HK-2 (cell line): Measurements from ENCODE around the gene EVX1.

ENCODE experiments used
- DNase-seq: peaks from one replicate; pipeline ENCODE4 v3.0.0-alpha.2; 2018; ENCODE audit not compliant: unreplicated experiment

Gene EVX1

DNA sequence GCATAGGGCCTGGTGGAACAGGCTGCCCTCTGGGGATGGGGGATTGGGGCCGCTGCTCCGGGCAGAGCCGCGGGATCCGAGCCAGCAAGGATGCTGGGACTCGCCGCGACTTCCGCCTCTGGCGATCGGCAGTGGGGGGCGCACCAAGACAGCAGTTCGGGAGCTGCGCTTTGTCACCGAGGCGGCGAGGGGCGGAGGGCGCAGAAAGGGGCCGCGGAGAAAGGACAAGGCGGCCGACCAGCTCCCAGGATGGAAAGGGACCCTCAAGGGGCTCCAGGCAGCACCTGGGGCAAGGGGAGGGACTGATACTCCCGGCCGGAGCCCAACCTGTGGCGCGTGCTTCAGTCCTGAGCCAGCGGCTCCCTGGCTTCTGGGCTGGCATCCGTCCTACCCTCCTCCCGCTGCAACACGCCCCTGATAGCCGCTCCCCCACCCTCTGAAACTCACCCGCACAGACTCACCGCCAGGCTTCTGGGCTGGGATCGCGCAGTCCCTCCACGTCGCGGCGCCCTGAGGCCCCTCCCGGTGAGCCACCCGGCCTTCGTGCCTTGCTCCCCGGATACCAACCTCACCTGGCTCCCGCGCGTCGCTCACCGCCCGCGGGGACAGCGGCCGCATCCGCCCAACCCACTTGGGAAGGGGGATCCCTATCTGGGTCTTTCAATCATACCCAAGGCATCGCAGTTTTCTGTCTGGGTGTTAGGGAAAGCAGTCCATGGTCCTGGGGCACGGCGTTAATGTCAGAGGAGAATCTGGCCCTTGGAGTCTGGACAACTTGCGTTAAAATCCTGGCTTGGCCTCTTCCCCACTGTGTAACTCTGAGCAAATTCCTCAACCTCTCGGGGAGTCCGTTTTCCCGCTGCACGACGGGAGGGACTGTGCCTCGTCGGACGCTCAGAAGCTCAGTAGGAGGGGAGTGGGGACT lies 7.0 kb upstream of the EVX1 start:
- peak; percentile 53 for DNase-seq

GRCh38 chr7:27237735-27238334 lies 4.8 kb upstream of the EVX1 start:
- no peak for DNase-seq

GRCh38 chr7:27238979-27239386 lies 3.6 kb upstream of the EVX1 start:
- DNase-seq = no peak

DNA sequence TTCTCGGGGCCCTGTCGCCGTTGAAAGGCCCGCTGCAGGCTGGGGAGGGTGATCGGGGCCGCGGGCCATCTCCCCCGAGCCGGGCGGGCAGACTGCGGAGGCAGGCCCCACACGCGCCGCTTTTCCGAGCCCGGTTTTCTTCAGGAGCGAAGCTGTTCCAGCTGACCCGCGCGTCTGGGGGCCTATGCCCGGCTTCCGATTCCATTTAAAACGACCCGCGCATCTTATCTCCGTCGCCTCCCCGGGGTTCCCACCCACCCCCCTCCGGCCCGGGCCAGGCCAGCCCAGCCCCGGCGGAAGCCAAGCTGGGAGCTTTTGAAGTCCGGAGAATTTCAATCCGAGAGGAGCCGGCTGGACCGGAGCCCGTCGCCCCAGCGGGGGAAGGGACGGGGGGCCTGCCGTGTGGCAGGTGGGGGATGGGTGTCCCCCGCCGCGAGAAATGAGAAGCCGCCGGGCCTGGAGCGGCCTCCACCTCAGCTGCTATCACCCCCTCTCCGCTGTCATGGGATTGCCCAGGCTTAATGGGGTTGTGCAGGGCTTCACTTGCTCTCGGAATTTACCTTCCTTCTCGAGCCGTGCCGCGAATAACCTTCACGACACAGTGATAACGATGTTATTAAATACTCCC lies 3.1 kb upstream of the EVX1 start:
- no peak for DNase-seq

DNA sequence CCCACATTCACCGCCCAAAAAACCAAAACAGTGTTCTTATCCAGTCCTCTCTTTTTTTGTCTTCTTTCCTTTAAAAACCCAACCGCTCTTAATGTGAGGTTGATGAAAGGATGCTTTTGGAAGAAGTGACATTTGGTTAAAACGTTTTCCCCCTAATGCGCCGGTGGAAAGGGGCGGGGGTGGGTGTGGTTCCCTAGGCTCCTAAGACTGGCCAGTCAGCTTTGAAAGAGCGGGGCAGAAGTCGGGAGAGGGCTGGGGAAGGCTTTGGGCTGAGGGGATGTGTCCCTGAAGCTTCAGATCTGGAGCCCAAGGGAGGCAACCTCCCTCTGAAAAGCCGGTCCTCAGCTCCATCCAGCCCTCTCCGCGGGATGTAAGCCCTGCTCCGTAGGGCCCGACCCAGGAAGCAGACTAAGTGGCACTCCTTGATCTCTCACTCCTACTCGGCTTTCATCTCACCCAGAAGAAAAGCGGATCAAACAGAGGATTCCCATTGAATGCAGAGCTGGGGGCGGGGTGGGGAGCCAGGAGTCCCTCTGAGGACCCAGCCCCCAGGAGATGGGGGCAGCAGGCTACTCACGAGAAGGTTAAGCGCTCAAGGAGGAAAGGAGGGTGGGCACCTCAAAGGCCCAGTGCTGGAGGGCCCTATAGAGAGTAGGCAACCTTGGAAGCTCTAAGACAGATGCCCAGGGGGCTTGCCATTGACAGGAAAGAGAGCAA lies 2.4 kb upstream of the EVX1 start:
- DNase-seq = no peak

DNA sequence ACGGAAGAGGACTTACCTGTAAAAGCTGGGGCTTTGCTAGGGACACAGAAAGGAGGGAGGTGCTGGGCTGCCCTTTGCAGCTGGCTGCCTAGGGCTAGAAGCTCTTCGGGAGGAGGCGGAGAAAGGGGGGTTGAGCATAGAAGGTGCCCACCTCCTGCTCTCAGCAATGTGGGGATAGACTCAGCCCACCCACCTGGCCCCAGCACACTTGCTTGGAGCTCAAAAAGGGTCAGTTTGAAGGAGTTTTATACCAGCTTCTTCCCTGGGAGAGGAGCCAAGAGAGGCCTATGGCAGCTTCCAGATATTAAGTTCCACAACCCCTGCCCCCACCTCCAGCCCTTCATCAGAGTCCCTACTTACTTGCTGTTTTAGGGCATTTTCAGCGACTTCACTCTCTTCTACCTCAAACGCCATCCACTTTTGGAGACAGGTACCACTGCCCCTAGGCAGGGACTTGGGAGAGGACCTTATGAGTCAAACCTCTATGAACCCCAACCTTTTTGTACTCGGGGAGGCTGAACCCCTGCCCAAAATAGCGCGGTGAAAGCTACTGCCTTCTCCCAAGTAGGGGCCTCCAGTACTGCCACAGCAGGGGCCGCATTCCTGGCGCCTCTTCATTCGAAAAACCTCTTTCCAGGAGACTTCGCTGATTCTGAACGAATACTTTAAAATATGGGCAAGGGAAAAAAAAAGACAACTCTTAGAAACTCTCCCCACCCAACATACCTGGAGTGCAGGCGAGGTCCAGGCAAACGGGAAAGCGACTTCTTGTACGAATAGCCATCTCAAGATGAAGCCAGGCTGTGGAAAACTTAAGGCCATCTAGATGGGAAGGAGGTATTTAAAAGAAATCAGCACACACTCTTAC lies 1.2 kb upstream of the EVX1 start:
- DNase-seq = no peak

DNA sequence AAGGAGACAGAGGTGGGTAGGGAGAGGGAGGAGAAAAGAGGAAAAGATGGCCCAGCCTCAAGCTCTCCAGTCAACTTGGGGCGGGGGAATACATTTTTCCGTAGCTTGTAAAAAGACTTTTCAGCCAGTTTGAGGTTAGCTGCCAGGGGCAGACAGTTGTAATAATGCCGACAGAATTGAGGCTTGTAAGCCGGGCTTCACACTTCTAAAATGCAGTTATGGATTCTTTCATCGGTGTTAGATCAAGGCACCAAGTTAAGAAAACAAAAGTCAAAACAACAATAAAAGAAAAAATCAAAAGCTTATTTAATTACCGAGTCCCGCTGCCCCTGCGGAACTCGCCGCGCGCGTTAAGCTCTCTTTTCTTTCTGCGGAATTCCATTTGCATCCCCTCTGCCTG lies 448 bp upstream of the EVX1 start:
- no peak for DNase-seq

DNA sequence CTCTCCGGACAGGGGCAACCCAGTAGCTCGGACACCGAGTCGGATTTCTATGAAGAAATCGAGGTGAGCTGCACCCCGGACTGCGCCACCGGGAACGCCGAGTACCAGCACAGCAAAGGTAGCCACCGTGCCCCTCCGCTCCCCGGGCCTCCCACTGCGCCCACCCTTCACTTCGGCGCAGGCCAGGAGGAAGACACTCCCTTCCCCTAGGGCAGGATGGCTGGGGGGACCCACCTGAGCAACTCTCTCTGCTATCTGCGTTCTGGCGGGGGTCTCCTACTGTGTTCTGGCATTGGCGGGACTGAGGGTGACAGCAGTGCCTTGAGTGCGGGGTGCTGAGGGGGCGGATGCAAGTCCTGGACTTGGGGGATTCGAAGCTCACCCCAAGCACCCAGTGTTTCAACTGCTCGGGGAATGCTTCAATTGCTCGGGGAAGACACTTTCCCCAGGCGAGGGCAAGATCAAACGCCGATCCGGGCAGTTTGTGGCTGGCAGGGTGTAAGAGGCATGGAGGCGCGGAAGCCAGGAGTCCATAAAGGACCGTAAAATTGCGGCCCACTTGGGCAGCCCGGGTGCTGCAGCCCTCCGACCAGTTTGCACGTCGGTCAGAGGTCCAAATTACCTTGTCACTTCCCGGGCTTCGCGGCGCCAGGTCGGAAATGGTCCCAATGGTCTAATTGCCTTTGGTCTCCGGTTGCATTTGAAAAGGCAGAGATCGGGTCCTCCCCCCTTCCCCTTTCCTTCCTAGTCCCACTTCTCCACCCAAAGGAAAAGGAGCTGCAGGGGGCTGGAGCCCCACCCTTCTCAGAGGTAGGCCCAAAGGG lies 950 bp downstream of the EVX1 start:
- DNase-seq = no peak

DNA sequence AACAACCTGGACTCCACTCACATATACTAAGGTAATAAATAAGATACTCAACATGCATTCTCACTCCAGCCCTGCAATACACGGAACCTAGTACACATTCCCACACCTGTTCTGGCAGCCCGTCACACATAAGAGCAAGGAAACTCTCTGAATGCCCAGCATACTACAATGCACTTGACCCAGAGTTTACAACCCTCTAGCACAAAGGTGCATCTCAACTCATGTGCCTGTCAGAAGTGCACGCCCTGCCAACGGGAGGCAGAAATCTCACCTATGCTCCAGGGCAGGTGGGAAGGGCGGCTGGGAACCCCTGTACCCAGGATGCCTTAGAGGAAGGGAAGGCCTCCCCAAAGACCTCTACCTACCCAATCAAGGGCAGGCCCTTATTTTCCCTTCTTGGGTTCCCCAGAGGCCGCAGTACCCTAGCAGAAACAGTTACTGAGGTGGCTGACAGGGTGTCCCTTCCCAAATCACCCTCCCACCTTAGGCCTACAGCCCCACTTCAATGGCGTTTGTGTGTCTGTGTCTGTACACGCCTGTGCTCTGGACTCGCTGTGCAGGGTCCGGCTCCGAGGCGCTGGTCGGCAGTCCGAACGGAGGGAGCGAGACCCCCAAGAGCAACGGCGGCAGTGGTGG lies 2.0 kb downstream of the EVX1 start:
- DNase-seq = no peak

DNA sequence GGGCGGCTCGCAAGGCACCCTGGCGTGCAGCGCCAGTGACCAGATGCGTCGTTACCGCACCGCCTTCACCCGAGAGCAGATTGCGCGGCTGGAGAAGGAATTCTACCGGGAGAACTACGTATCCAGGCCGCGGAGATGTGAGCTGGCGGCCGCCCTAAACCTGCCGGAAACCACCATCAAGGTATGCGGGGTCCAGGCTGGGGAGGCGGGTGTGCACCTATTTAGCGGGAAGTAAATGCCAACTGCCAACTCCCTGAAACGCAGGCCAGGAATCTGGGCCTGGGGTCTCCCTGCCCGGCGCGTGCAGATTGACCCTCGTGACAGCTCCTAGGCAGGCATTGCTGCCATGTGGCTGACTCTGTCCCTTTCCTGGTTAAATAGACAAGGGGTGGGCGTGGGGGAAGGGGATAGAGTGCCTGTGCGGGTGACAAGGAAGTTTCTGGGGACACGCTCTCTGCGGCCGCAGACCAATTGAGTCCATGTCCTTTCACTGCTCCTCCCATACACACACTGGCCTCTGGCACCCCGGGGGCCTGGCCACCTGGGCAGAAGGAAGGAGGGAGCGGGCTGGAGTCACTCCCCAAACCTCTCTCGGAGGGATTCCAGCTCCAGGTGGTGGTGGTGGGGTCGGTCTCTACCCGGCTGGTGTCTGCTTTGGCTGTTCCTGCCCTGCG lies 2.7 kb downstream of the EVX1 start:
- no peak for DNase-seq

GRCh38 chr7:27245798-27246691 lies 3.4 kb downstream of the EVX1 start:
- DNase-seq = no peak

GRCh38 chr7:27247000-27247399 lies 4.4 kb downstream of the EVX1 start:
- no peak for DNase-seq

GRCh38 chr7:27247452-27248426 lies 5.1 kb downstream of the EVX1 start:
- DNase-seq = no peak

- no peak for DNase-seq
Observed at GRCh38 chr7:27248427-27248806, 5.8 kb downstream of the EVX1 start.

DNA sequence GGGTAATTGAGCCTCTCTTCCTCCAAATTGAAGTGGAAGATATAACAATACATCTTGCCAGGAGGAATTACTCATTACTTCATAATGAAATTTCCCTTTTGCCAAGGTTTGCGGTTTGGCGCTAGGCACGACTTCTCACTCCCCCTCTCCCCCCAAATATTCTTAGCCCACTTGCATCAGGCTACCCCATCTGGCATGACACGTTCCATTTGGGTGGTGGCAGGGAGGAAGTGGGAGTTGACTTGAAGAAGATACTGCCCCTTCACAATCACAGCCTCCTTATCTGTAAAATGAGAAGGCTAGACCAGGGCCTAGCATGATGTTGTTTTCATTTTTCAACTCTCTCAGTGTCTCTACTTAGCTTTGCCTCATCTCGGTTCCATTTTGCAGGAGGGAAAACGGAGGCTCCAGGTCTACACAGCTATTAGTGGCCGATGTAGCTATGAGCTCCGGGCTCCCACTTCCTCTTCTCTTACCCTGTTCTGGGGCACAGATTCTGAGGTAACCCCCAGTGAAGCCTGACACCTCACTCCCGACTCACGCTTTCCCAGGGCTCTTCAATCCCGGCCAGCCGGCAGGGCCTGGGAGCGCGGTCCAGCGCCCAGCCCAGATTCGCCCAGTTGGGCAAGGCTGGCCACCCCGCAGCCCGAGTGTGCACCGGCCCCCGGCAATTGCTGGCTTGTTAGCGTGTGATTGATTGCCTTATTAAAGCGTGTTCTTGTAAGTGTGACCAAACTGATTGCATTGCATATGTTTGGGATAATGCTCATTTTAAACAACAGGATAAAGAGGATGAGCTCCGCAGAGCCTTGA lies 6.5 kb downstream of the EVX1 start:
- DNase-seq = no peak
